HepG2 (cell line): ENCODE data around the gene TULP4. TPM values are rescaled to one million over a fixed set of nuclear protein-coding genes. Genes with fewer than 3 reads are reported as not detected.

Experiments used
- HNRNPLL ChIP-seq: fragments of 200-400 bp; formaldehyde crosslinking; IDR thresholded peaks from 2 replicates; pipeline ENCODE4 v1.6.1; 2017; ENCODE audit warnings: mild to moderate bottlenecking, low read depth, low read length; ENCODE audit not compliant: poor library complexity, severe bottlenecking
- HOMEZ ChIP-seq: IDR thresholded peaks from 2 replicates; pipeline ENCODE4 v1.6.1; 2016; ENCODE audit warnings: low read depth
- IKZF5 ChIP-seq: IDR thresholded peaks from 2 replicates; pipeline ENCODE4 v1.6.1; 2018; ENCODE audit warnings: missing genetic modification reagents, mild to moderate bottlenecking, missing compliant biosample characterization
- KLF15 ChIP-seq: sonication (generic); formaldehyde crosslinking; IDR thresholded peaks from 2 replicates; pipeline ENCODE4 v1.8.1; 2023; ENCODE audit warnings: borderline replicate concordance, mild to moderate bottlenecking, inconsistent platforms, missing genetic modification reagents, mixed read lengths
- MEIS1 ChIP-seq: sonication (generic); formaldehyde crosslinking; IDR thresholded peaks from 2 replicates; pipeline ENCODE4 v1.9.0; 2021; ENCODE audit warnings: mild to moderate bottlenecking, missing genetic modification reagents, moderate library complexity, borderline replicate concordance
- NONO ChIP-seq, 2 experiments: fragments of 450-650 bp in 1 of 2; sonication (generic) in 1 of 2; formaldehyde crosslinking in 1 of 2; IDR thresholded peaks in 1 of 2; conservative IDR thresholded peaks in 1 of 2; 2 replicates each; pipeline versions ENCODE4 v1.6.1 to v1.8.0; 2017 to 2022; ENCODE audit warnings: mild to moderate bottlenecking in 1 of 2, missing genetic modification reagents in 1 of 2, moderate library complexity in 1 of 2
- PAF1 ChIP-seq: IDR thresholded peaks from 2 replicates; pipeline ENCODE4 v1.6.1; 2016; ENCODE audit warnings: missing genetic modification reagents, missing compliant biosample characterization
- PLSCR1 ChIP-seq: sonication (generic); formaldehyde crosslinking; IDR thresholded peaks from 2 replicates; pipeline ENCODE4 v1.5.0; 2020; ENCODE audit warnings: missing genetic modification reagents, mild to moderate bottlenecking, borderline replicate concordance
- RAD51 ChIP-seq: fragments of 450-650 bp; IDR thresholded peaks from 2 replicates; pipeline ENCODE4 v1.6.1; 2016; ENCODE audit warnings: borderline replicate concordance
- SETDB1 ChIP-seq: sonication (generic); formaldehyde crosslinking; IDR thresholded peaks from 2 replicates; pipeline ENCODE4 v1.5.1; 2020; ENCODE audit warnings: missing genetic modification reagents, mild to moderate bottlenecking, borderline replicate concordance
- SIX1 ChIP-seq: sonication (generic); formaldehyde crosslinking; IDR thresholded peaks from 2 replicates; pipeline ENCODE4 v1.4.0; 2020; ENCODE audit warnings: missing genetic modification reagents, borderline replicate concordance
- SIX4 ChIP-seq: sonication (generic); formaldehyde crosslinking; IDR thresholded peaks from 2 replicates; pipeline ENCODE4 v1.4.0; 2020; ENCODE audit warnings: missing genetic modification reagents
- STAG1 ChIP-seq: sonication (generic); formaldehyde crosslinking; IDR thresholded peaks from 2 replicates; pipeline ENCODE4 v1.4.0; 2020; ENCODE audit warnings: missing genetic modification reagents
- TCF7L2 ChIP-seq: IDR thresholded peaks from 2 replicates; pipeline ENCODE4 v1.6.1; 2011; ENCODE audit warnings: mild to moderate bottlenecking, low read depth, low read length, moderate library complexity
- TERF1 ChIP-seq: sonication (generic); formaldehyde crosslinking; IDR thresholded peaks from 2 replicates; pipeline ENCODE4 v1.8.0; 2022; ENCODE audit warnings: mild to moderate bottlenecking, missing genetic modification reagents, moderate library complexity
- ZFP62 ChIP-seq: sonication (generic); formaldehyde crosslinking; IDR thresholded peaks from 2 replicates; pipeline ENCODE4 v1.4.0; 2020; ENCODE audit warnings: missing genetic modification reagents
- ZFP82 ChIP-seq: sonication (generic); formaldehyde crosslinking; IDR thresholded peaks from 2 replicates; pipeline ENCODE4 v1.5.1; 2020; ENCODE audit warnings: mild to moderate bottlenecking, missing genetic modification reagents, borderline replicate concordance
- ZNF160 ChIP-seq: sonication (generic); formaldehyde crosslinking; IDR thresholded peaks from 2 replicates; pipeline ENCODE4 v1.8.0; 2022; ENCODE audit warnings: mild to moderate bottlenecking, inconsistent platforms, missing genetic modification reagents
- ZNF18 ChIP-seq: sonication (generic); formaldehyde crosslinking; IDR thresholded peaks from 2 replicates; pipeline ENCODE4 v1.8.0; 2022; ENCODE audit warnings: mild to moderate bottlenecking, missing genetic modification reagents; ENCODE audit not compliant: insufficient replicate concordance
- ZNF333 ChIP-seq: sonication (generic); formaldehyde crosslinking; IDR thresholded peaks from 2 replicates; pipeline ENCODE4 v1.4.0; 2020; ENCODE audit warnings: mild to moderate bottlenecking, missing genetic modification reagents, borderline replicate concordance
- ZNF670 ChIP-seq: sonication (generic); formaldehyde crosslinking; IDR thresholded peaks from 2 replicates; pipeline ENCODE4 v1.8.0; 2022; ENCODE audit warnings: mild to moderate bottlenecking, missing genetic modification reagents, borderline replicate concordance
- ZSCAN29 ChIP-seq: sonication (generic); formaldehyde crosslinking; conservative IDR thresholded peaks from 2 replicates; pipeline ENCODE4 v1.4.0; 2020; ENCODE audit warnings: mild to moderate bottlenecking, missing genetic modification reagents
- polyA plus RNA-seq, 8 experiments: library from polyadenylated mRNA; depleted of rRNA in 3 of 8; stranded (reverse) in 7 of 8; unstranded in 1 of 8; fragments of >200 nt; fragmentation: Illumina TruSeq in 4 of 8; extraction: Trizol in 4 of 8; gene quantifications; 2 replicates each; pipeline versions ENCODE4 v1.2.1 to v1.2.3, GENCODE V29; 2011 to 2016; ENCODE audit warnings: low read depth in 4 of 8, missing spikeins in 1 of 8, mixed read lengths in 1 of 8; ENCODE audit not compliant: insufficient read depth in 1 of 8
- total RNA-seq, 5 experiments: library from RNA; depleted of rRNA; stranded (reverse); fragments of >200 nt; fragmentation: Illumina TruSeq; extraction: Trizol; gene quantifications; 2 replicates each; pipeline ENCODE4 v1.2.3, GENCODE V29; 2016; ENCODE audit warnings: low read depth in 1 of 5

TULP4 gene
- total and polyA plus RNA-seq, 2 of the 13 experiments (the other 11 are each of a cell fraction or from before 2014, with no cell fraction given), result 21.1 to 122 TPM

- TF ChIP-seq SIX1 (CRISPR knock-in tag) (peak; percentile 87), ZSCAN29 (CRISPR knock-in tag) (no peak; the same call in 1 of the 2 replicates), TCF7L2 (no peak), HOMEZ (CRISPR knock-in tag) (peak; percentile 75; the same call in 1 of the 2 replicates), ZFP82 (CRISPR knock-in tag) (peak; percentile 82; the same call in 1 of the 2 replicates), HNRNPLL (peak; percentile 38), ZFP62 (no peak), ZNF160 (peak; percentile 92), PAF1 (0 out of 2 replicates have a peak, but pooled peaks have one; percentile 42), SETDB1 (no peak), ZNF670 (CRISPR knock-in tag) (peak; percentile 81; the same call in 1 of the 2 replicates), RAD51 (no peak), ZNF18 (peak; percentile 93), PLSCR1 (CRISPR knock-in tag) (peak; percentile 93; the same call in 1 of the 2 replicates), ZNF333 (CRISPR knock-in tag) (peak; percentile 80), SIX4 (peak; percentile 88), NONO (IDR thresholded peaks at IDR 0.05) (no peak), NONO (CRISPR knock-in tag; conservative IDR thresholded peaks at IDR 0.05) (no peak; the same call in none of the 2 replicates), TERF1 (CRISPR knock-in tag) (no peak; the same call in 1 of the 2 replicates), IKZF5 (CRISPR knock-in tag) (peak; percentile 95), MEIS1 (CRISPR knock-in tag) (peak; percentile 53; the same call in 1 of the 2 replicates), STAG1 (CRISPR knock-in tag) (peak; percentile 34), KLF15 (peak; percentile 94)
Measured at GRCh38 chr6:158536084-158536890, 224.0 kb downstream of the TULP4 start (continued).
